HepG2 (cell line): ENCODE measurements around the gene EFS. TPM values are rescaled to one million over a fixed set of nuclear protein-coding genes. Genes with fewer than 3 reads are reported as not detected.
A peak's percentile ranks its signal among the peaks of the same experiment; 100 is the strongest.

ENCODE experiments used
- ATF2 ChIP-seq: sonication (generic); formaldehyde crosslinking; IDR thresholded peaks from 2 replicates; pipeline ENCODE4 v1.4.0; 2020; ENCODE audit warnings: missing genetic modification reagents
- ATF7 ChIP-seq, 2 experiments: fragments of 450-650 bp in 1 of 2; sonication (generic) in 1 of 2; formaldehyde crosslinking in 1 of 2; IDR thresholded peaks; 2 replicates each; pipeline versions ENCODE4 v1.4.0 to v1.6.1; 2016 to 2020; ENCODE audit warnings: antibody characterized with exemption in 1 of 2, mild to moderate bottlenecking in 1 of 2, missing genetic modification reagents in 1 of 2
- EHMT2 ChIP-seq: fragments of 200-600 bp; sonication (generic); IDR thresholded peaks from 2 replicates; pipeline ENCODE4 v1.7.0; 2017; ENCODE audit warnings: antibody characterized with exemption, low read depth, low read length, borderline replicate concordance
- FLYWCH1 ChIP-seq: sonication (generic); formaldehyde crosslinking; IDR thresholded peaks from 2 replicates; pipeline ENCODE4 v1.8.1; 2023; ENCODE audit warnings: mild to moderate bottlenecking, missing genetic modification reagents
- MTA3 ChIP-seq: sonication (generic); formaldehyde crosslinking; IDR thresholded peaks from 2 replicates; pipeline ENCODE4 v1.4.0; 2020; ENCODE audit warnings: missing genetic modification reagents
- NFRKB ChIP-seq: fragments of 450-650 bp; IDR thresholded peaks from 2 replicates; pipeline ENCODE4 v1.6.1; 2017
- NR1H2 ChIP-seq: sonication (generic); formaldehyde crosslinking; IDR thresholded peaks from 2 replicates; pipeline ENCODE4 v1.8.1; 2022; ENCODE audit warnings: low read depth, missing genetic modification reagents, borderline replicate concordance
- NR2F1 ChIP-seq, 2 experiments: fragments of 450-650 bp in 1 of 2; formaldehyde crosslinking in 1 of 2; IDR thresholded peaks; 2 replicates each; pipeline versions ENCODE4 v1.5.0 to v1.6.1; 2016 to 2020; ENCODE audit warnings: mild to moderate bottlenecking in 1 of 2, missing compliant biosample characterization in 1 of 2, missing genetic modification reagents in 1 of 2, moderate library complexity in 1 of 2
- RBAK ChIP-seq: sonication (generic); formaldehyde crosslinking; IDR thresholded peaks from 2 replicates; pipeline ENCODE4 v1.5.1; 2020; ENCODE audit warnings: mild to moderate bottlenecking, missing genetic modification reagents
- RERE ChIP-seq: IDR thresholded peaks from 2 replicates; pipeline ENCODE4 v1.6.1; 2016; ENCODE audit warnings: low read depth, missing genetic modification reagents, missing compliant biosample characterization
- SRSF4 ChIP-seq: fragments of 200-400 bp; formaldehyde crosslinking; IDR thresholded peaks from one replicate; pipeline ENCODE4 v1.6.1; 2018; ENCODE audit warnings: mild to moderate bottlenecking, low read depth, low read length, moderate library complexity; ENCODE audit not compliant: poor library complexity, severe bottlenecking
- TFDP2 ChIP-seq: sonication (generic); formaldehyde crosslinking; IDR thresholded peaks from 2 replicates; pipeline ENCODE4 v1.4.0; 2020; ENCODE audit warnings: missing genetic modification reagents
- TFE3 ChIP-seq: IDR thresholded peaks from 2 replicates; pipeline ENCODE4 v1.6.1; 2016
- TMF1 ChIP-seq: sonication (generic); formaldehyde crosslinking; IDR thresholded peaks from 2 replicates; pipeline ENCODE4 v1.8.1; 2022; ENCODE audit warnings: low read depth, missing genetic modification reagents
- ZNF629 ChIP-seq: sonication (generic); formaldehyde crosslinking; conservative IDR thresholded peaks from 2 replicates; pipeline ENCODE4 v1.5.0; 2020; ENCODE audit warnings: missing genetic modification reagents
- ZNF761 ChIP-seq: sonication (generic); formaldehyde crosslinking; conservative IDR thresholded peaks from 2 replicates; pipeline ENCODE4 v1.4.0; 2020; ENCODE audit warnings: mild to moderate bottlenecking, missing genetic modification reagents
- ZNF792 ChIP-seq: IDR thresholded peaks from 2 replicates; pipeline ENCODE4 v1.6.1; 2016
- ZNF816 ChIP-seq: sonication (generic); formaldehyde crosslinking; IDR thresholded peaks from 2 replicates; pipeline ENCODE4 v1.8.0; 2022; ENCODE audit warnings: missing genetic modification reagents, mild to moderate bottlenecking, borderline replicate concordance
- polyA plus RNA-seq, 8 experiments: library from polyadenylated mRNA; depleted of rRNA in 3 of 8; stranded (reverse) in 7 of 8; unstranded in 1 of 8; fragments of >200 nt; fragmentation: Illumina TruSeq in 4 of 8; extraction: Trizol in 4 of 8; gene quantifications; 2 replicates each; pipeline versions ENCODE4 v1.2.1 to v1.2.3, GENCODE V29; 2011 to 2016; ENCODE audit warnings: low read depth in 4 of 8, missing spikeins in 1 of 8, mixed read lengths in 1 of 8; ENCODE audit not compliant: insufficient read depth in 1 of 8
- total RNA-seq, 5 experiments: library from RNA; depleted of rRNA; stranded (reverse); fragments of >200 nt; fragmentation: Illumina TruSeq; extraction: Trizol; gene quantifications; 2 replicates each; pipeline ENCODE4 v1.2.3, GENCODE V29; 2016; ENCODE audit warnings: low read depth in 1 of 5

Gene EFS
- total and polyA plus RNA-seq, 2 of the 13 experiments (the other 11 are each of a cell fraction or from before 2014, with no cell fraction given), result not detected

- TF ChIP-seq SRSF4 (no peak), RERE (CRISPR knock-in tag) (no peak), FLYWCH1 (CRISPR knock-in tag) (no peak), NFRKB (no peak), NR1H2 (CRISPR knock-in tag) (no peak), TFDP2 (CRISPR knock-in tag) (0 out of 2 replicates have a peak, but pooled peaks have one; percentile 28), TFE3 (CRISPR knock-in tag) (0 out of 2 replicates have a peak, but pooled peaks have one; percentile 16), RBAK (CRISPR knock-in tag) (no peak), ZNF761 (CRISPR knock-in tag) (no peak), TMF1 (CRISPR knock-in tag) (no peak), NR2F1 (CRISPR knock-in tag; IDR thresholded peaks at IDR 0.05) (no peak), ZNF629 (CRISPR knock-in tag) (no peak), ATF2 (0 out of 2 replicates have a peak, but pooled peaks have one; percentile 55), MTA3 (no peak), ZNF816 (CRISPR knock-in tag) (no peak), ATF7 (IDR thresholded peaks at IDR 0.05) (no peak), ATF7 (CRISPR knock-in tag; IDR thresholded peaks at IDR 0.05) (no peak), EHMT2 (no peak), ZNF792 (CRISPR knock-in tag) (peak; percentile 58; the same call in 1 of the 2 replicates)
Measured at GRCh38 chr14:23379366-23380196, 14.6 kb upstream of the EFS start (continued).
